HG03280 (cell line): ENCODE measurements around the gene FAM47E.

Source experiments
- ATAC-seq: cut with Tn5 transposase; IDR thresholded peaks from one replicate; pipeline ENCODE4 v1.9.1; 2021; ENCODE audit warnings: mild to moderate bottlenecking, moderate library complexity; ENCODE audit not compliant: unreplicated experiment

FAM47E gene

GRCh38 chr4:76325072-76325471 is 73.6 kb downstream of the FAM47E start:
- ATAC-seq, result no peak

- ATAC-seq, result no peak
Observed at GRCh38 chr4:76326515-76326914, 75.0 kb downstream of the FAM47E start.
